ENCODE results near the gene HOXC13.

The HOXC13 gene

DNA sequence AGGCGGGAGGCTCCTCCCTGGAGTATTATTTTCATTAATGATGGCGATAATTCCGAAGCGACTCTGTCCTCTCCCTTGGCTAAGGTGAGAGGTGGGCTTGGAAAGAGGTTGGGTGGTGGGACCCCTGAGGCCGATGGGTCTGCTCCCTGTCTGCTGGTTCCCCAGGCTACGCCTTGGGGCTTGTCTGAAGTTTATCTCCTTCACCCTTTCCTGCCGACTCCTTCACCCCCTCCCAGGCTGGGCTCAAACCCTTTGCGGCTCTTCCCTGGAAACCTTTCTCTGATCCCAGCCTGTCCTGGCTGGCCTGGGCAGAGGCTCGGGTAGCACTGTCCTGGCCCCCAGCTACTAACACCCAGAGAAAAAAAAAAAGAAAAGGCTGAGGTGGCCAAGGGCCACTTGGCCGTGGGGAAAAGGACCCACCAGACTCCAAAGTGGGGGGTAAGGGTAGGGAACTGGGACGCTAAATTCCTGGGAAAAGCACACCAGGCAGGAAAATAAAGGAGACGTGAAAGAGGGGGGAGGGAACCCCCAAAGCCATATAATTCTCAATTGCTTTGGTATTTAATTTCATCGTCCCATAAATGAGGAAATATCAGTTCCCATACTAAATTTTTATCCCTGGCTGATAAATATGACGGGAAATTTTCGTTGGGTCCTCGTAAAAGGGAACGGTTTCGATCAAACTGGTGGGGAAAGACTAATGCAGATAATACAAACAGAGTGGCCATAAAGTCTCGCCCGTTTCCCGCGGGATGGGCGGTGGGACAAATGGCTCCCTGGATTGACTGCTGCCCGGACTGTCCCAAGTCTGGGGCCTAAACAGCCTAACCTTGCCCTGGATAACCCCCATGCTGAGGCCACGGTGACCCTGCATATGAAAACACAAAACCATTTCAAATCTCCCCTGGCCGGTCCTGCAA, 44.3 kb downstream of the HOXC13 start:
- DNase-seq: no peak

DNA sequence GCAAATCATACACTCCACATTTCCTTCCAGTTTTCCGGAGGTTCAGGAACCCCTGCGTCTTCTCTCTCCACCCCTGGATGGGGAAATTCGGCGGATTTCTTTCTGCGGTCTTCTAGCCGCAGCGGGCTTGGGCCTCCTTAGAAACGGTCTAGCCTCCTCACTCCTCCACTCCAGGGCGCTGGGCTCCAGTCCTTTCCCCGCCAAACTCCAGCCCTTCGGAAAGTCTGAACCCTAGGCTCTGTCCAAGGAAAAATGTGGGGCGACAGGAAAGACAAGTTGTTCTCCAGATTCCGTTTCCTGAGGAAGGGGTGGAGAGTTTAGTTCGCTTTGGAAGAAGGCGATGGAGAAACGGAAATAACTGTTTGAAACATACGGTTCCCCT, 44.9 kb downstream of the HOXC13 start:
- DNase-seq: no peak

DNA sequence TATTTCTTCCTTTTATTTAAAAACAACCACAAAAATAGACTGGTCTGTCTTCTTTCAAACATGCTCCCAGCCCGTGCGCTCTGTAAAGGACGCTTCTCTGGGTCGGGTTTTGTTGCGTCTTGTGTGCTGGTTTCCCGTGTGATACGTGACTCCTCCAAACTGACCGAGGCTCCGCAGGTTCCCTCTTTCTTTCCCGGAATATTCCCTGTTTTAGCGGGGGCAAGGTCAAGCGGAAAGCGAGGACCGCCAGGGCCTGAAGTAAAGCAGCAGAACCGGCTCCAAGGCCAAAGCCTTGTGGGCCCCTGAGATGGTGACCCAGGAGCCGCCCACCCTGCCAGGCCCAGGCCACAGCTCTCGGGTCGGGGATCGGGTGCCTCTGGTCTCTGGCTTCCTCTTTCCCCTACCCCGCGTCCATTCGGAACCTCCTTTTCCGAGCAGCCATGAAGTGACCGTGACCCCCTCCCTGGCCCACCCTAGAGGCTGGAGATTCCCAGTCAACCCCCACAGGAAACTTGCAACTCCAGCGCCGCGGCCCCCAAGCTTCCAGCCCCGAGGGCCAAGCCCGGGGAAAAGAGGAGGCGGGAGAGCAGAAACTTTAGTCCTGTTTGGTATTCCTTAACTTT, 45.4 kb downstream of the HOXC13 start:
- DNase-seq: no peak

DNA sequence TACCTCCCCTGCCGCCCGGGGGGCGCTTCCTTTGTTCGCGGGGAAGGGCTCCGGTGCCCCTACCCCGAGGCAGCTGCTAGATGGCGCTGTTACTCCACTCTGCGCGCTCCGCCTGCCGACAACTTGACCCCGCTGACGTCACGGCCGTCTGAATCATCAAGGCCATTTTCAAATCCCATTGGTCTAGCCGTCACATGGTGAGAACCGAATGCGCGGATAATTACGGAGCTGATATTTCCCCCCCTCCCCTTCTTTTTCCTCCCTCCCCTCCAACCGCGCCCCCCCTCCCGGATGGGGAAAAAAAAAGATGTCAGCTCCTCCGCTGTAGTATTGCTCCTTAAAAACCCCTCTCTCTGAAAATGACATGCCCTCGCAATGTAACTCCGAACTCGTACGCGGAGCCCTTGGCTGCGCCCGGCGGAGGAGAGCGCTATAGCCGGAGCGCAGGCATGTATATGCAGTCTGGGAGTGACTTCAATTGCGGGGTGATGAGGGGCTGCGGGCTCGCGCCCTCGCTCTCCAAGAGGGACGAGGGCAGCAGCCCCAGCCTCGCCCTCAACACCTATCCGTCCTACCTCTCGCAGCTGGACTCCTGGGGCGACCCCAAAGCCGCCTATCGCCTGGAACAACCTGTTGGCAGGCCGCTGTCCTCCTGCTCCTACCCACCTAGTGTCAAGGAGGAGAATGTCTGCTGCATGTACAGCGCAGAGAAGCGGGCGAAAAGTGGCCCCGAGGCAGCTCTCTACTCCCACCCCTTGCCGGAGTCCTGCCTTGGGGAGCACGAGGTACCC, 46.5 kb downstream of the HOXC13 start, which contains the start of gene HOXC10:
TSS of gene HOXC10 (plus strand) at position 246 of the 791 bp plus-strand sequence. CDS start at position 360, 114 bp downstream.
- DNase-seq: peak; percentile 83

DNA sequence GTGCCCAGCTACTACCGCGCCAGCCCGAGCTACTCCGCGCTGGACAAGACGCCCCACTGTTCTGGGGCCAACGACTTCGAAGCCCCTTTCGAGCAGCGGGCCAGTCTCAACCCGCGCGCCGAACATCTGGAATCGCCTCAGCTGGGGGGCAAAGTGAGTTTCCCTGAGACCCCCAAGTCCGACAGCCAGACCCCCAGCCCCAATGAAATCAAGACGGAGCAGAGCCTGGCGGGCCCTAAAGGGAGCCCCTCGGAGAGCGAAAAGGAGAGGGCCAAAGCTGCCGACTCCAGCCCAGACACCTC, 47.0 kb downstream of the HOXC13 start:
- DNase-seq: no peak

DNA sequence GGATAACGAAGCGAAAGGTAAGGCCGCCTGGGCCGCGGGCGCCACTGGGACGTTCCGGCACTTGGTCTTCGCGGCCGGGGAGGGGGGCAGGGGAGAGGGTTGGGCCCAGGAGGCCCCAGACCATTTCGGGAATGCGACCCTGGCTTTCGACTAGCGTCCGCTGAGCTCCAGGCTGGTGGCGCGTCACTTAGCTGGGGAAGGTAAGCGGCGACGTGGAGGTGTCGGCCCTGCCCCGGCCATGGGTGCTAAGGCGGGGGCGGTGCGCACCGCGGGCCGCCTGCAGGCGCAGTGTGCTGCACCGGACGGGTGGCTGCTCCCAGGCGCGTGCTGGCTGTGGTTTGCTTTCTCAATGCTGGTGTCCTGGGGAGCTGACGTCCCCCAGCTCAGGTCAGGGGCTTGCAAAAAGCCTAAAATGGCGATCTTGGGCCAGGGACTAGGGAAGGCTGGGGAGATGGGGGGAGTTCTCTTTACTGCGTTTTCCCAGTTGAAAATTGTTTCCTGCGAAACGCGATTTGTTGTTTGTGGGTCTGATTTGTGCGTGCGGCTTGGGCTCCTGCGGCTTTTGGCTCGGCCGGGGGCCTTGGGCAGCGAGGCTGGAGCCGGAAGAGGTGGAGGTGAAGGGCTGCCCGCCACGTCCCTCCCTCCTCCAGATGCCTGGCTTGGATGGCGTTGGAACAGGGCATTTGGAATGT, 47.5 kb downstream of the HOXC13 start:
- no peak for DNase-seq

DNA sequence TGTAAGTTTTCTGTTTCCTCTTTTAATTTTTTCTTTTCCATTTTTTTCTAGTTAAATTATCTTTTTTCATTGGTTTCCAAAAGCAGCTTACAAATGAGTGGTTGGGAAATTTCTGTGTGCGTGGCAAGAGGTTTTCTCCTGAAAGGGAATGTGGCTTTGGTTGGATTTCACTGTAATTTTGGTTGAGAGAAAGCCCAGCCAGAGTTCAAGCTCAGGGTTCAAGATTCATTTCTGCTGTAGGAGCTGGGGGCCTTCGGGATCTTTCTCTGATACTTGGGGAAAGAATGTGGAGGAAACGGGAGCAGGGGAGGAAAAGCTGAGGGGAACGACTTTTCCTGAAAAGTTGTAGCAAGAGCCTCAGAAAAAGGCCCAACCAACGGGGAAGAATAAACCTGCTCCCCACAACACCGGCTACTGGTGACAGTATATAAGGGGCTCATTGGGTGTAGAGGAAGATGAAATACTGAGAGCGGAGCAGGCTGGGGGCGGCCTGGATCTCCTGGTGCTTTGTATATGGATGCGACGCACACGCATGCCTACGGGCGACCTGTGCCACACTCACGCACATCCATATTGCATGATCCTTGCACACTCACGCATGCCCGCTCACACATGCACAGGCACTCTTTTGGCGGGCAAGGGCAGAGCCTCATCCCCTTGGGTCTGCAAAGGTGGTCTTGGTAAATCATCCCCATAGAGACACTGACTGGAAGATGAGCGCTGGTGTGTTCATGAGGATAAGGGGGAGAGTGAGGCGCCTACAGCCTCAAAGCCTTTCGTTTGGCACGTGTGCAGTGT, 48.3 kb downstream of the HOXC13 start:
- no peak for DNase-seq

DNA sequence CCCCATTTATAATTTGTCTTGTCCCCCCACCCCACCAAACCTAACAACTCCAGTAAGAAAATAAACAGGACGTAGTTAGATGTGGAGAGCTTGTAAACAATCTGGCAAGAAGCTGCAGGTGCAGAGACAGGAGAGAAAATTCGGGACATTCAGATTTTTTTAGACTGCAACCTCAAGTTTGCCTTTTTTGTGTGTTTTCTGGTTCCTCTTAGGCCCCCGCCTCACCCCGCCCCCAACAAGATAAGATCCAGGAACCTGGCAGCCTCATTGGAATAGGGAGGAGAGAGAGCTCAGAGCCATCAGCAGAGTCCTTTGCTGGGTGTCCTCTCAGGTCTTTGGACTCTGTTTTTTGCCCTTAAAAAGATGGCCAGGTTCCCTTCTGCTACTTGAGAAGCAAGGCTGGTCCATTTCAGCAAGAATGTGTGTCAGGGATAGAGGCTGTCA, 49.2 kb downstream of the HOXC13 start:
- DNase-seq: no peak

DNA sequence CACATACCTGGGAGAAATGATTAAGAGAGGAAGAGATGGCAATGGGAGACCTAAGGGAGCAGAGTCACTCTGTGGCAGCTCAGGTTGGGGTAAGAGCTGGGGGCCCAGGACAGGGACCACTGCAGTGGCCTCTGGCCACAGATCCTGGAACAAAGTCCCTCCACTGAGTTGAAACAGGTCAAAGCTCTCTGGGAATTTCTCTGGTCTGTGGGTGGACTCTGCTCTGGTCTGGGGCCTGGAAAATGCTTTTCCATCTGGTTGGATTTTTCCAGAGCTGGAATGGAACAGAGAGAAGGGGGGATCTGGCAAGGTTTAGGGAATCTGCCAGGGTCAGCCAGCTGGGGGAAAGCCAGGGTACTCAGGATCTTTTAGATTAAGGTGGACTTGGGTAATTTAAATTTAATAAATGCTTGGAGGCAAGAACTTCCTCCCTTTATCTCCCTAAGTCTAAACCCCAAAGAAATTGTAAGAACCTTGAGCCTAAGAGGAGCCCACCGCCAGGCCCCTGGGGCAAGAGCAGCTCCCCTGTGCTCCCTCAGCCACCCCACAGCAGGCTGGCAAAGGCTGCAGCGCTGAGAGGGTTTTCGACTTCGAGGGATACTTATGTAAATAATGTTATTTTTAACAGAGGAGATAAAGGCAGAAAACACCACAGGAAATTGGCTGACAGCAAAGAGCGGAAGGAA, 50.1 kb downstream of the HOXC13 start:
- no peak for DNase-seq

DNA sequence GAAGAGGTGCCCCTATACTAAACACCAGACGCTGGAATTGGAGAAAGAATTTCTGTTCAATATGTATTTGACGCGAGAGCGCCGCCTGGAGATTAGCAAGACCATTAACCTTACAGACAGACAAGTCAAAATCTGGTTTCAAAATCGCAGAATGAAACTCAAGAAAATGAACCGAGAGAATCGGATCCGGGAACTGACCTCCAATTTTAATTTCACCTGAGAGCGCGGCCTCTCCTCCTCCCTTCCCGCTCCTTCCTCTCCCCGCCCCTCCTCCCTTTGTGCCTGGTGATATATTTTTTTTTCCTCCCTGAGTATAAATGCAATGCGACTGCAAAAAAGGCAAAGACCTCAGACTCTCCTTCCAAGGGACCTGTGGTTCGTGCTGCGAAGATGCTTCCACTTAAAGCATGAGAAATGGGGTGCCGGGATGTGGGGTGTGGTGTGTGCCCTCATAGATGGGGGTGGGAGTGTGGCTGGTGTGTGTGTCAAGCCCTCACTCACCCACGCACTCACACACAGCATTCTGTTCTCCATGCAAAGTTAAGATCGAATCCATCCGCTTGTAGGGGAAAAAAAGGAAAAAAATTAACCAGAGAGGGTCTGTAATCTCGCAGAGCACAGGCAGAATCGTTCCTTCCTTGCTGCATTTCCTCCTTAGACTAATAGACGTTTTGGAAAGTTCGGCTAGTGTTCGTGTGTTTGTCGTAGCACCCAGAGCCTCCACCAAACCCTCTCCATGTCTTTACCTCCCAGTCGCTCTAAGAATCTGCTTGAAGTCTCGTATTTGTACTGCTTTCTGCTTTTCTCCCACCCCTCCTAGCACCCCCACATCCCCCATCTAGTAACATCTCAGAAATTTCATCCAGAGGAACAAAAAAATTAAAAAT, 50.8 kb downstream of the HOXC13 start:
- DNase-seq: peak; percentile 30

DNA sequence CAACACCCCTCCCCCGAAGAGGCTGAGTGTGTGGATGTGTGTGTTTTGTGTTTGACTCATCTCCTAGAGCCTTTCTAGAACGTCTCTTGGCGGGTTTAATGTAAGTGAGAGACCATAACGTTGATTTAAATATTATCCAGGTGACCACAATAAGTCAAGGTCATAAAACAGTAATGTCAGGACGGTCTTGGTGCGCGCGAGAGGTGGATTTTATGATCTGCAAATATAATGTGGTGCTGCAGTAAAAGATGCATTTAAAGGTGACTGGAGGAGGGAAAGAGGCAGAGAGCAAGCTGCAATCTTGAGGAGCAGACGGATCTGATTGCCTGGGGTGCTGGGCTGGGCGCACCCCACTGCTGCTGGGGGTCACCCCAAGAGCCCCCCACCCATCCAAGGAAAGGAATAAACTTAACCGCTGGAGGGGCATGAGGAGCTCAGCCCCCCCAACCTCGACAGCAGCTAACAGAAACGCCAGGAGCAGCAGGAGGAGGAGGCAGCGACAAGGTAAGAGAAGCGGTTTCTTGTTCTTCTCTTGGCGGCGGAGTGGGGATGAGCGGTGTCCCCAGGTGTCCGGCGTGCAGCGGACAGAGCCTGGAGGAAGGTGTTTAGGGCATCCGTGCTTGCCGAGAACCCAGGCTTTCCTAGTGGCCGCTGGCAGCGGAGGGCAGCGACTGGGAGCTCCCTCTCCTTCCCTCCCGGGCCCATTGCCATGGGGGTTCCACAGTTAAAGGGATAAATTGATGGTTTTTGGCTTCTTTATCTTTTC, 51.9 kb downstream of the HOXC13 start:
- DNase-seq: no peak

DNA sequence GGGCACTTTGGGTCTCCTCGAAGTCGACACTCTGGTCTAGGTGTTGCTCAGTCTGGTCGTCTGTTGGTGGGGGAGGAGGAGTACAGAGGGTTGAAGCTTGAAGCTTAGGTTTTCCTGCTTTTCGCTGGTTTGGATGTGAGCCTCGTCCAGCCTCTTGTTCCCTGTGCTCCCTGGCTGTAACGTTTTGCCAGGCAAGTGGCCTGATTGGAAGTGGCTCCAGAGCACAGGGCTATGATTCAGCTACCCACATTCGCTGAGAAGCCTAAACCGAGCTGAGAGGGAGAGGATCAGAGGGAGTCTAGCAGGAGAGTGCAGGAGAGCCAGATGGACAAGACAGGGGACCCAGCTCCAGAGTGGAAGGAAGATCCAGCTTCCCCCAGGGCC, 52.4 kb downstream of the HOXC13 start:
- no peak for DNase-seq

DNA sequence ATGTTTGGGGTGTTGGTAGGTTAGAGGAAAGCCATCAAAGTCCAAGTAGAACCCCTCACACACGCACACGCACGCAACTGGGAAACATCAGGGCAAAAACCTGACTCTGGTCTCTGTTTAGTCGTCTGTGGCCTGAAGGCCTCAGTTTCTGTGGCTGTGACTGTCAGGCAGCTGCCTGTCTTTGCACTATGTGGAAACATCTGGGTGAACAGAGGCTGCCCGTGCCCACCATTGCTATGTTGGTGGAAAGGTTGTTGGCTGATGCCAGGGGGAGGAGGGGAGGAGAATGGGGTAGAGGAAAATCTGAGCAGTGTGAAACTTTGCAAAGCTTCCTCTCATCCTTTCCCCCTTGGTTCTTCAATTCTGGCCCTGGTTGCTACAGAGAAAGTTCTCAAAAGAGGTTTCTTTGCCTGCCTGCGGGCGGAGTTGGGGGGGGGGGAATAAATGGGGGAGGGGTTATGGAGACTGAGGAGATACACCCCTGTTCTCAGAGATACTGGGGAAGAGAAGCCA, 53.8 kb downstream of the HOXC13 start:
- no peak for DNase-seq

DNA sequence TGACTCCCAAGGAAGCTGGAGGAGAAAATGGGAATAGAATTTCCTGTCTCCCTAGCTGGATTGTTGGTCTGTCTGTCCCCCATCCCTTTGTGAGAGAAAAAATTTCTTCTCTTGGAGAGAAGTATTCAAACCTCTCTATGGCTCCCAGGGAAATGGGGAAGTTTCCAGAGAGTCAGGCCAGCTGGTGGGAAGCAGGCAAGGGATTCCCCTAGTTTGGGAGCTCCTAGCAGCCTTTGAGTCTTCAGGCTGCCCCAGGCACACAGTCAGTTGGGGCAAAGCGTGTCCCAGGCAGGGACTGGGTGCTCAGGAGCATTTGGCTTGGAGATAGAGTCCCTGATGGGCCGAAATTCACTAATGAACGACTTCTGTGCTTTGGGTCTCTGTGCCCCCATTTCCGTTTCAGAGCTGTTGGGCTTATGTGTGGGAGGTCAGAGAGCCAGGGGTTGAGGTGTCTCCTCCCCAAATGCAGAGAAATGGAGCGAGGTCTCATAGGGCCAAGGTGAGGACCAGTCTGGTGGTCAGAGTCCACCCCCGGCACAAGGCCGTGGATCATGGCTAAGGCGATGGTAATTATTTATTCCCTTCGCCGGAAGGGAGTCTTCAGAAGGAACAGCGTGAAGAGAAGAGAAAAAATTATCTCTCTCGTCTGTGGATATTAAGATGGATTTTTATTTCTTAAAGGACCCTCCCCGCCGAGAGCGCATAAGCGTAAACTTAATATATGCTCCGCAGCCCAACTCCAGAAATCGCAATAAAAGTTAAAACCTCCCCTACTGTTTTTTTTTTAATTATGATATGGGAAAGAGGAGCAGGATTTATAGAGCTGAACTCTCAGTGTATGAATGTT, 54.8 kb downstream of the HOXC13 start:
- DNase-seq: no peak

DNA sequence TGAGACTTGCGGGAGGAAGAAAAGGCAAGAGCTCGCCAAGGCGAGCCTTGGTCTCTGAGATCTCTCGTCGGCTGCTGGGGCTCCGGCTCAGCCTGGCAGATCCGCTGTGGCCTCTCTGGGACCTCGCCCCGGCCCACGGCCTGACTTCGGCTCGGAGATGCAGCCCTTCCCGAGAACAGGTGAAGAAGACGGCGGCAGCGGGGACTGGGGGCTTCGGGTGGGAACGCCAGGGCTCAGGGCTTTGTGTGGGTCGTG, 55.3 kb downstream of the HOXC13 start:
- DNase-seq: no peak

DNA sequence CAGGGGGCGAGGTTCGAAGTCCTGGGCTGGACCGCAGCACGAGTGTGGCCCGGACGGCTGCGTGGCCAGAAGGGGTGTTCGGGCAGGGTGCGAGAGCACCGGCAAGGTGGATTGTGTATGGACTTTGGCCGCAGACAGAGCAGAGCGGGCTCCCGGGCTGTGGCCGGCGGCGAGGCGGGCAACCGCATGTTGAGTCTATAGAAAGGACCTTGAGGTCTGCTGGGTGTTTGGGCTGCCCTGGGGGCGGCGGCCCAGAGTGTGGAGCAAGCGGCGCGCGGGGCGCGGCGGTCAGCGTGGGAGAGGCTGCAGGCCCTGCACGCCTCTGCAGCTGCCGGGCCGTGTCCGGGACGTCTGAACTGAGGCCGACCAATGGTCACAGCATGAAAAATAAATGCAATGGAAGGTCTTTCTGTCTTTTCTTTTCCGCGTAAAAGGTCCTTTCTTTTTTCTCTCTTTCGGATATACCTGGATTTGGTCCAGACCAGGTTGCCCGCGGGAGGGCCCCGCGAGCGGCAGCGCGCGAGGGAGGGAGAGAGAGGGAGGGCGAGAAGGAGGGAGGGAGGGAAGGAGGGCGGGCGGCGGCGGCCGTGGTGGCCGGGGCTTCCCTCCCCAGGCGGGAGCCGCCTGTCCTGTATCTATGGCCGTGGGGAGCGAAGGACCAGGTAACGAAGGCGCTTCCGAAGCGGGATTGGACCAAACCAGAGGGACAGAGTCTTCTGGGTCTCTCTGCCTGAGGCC, 55.8 kb downstream of the HOXC13 start:
- no peak for DNase-seq

DNA sequence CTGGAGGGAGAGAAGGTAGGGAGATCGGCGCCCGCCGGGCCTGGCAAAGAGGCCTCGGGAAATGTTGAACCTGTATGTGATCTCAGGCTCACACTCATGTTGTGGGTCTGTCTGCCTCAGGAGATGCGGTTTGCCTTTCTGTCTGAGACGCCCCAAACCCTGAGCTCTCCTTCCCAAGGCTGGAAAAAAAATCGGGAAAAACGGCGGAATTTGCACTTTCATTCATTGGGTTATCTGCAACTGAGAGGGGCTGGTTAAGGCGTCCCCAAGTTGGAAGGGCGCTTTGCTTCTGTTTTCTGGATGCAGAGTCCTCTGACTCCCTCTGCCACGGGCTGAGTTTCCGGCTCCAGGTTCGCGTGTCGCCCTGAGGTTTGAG, 56.4 kb downstream of the HOXC13 start:
- DNase-seq: peak; percentile 49

Data from CD4-positive, alpha-beta T cell treated with Interleukin-6 for 4 hours (primary cell).